ENCODE data around the gene HENMT1. TPM values are rescaled to one million over a fixed set of nuclear protein-coding genes. Genes with fewer than 3 reads are reported as not detected.

Gene HENMT1
- polyA plus RNA-seq (2012; rRNA removed), result 0.03 TPM in 2 replicates
- polyA plus RNA-seq (2012; cell fraction: cytosol; rRNA removed), result 0.07 and 0.09 TPM in 2 replicates
- polyA plus RNA-seq (2012; cell fraction: nucleus; rRNA removed), result not detected in 2 replicates

DNA sequence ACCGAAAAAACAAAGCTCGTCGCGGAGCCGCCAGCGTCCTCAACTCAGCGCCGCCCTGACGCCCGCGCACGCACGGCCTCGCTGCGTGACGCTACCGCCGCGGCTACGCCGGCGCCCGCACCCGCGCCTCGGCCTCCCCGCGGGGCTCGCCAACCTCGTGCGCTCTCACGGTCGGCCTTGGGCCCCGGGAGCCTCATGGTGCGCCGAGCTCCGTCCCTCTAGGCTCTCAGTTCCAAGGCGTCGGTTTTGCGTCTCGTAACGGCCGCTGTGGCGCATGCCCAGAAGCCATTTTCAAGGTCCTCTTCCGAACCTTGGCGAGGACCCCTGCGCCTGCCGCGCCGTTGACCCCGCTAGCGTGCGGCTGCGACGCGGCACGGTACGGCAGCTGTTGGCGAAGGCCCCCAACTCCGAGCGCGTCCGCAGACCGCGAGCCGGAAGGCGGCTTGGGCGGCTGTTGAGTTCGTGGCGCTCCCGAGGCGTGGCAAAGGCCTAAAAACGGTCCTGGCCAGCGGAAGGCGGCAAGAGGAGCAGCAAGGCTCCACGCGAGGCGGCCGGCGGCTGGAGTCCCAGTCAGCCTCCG lies at the start of gene HENMT1:
Gene HENMT1 (minus strand): TSS at position 64 of the 580 bp plus-strand sequence. CDS start 1,209 bp downstream, outside the sequence.
- ChIA-PET POLR2A (interaction anchor here (0.6 to 1.0 kb wide), 2 partner anchors 31 to 73 kb away, joined by 3 to 5 read pairs; partner anchors contain the start of gene PRPF38B), CTCF (interaction anchor here (0.6 to 2.3 kb wide), 2 partner anchors 18 to 33 kb away, joined by 4 to 13 read pairs; no protein-coding TSS in a partner anchor)

DNA sequence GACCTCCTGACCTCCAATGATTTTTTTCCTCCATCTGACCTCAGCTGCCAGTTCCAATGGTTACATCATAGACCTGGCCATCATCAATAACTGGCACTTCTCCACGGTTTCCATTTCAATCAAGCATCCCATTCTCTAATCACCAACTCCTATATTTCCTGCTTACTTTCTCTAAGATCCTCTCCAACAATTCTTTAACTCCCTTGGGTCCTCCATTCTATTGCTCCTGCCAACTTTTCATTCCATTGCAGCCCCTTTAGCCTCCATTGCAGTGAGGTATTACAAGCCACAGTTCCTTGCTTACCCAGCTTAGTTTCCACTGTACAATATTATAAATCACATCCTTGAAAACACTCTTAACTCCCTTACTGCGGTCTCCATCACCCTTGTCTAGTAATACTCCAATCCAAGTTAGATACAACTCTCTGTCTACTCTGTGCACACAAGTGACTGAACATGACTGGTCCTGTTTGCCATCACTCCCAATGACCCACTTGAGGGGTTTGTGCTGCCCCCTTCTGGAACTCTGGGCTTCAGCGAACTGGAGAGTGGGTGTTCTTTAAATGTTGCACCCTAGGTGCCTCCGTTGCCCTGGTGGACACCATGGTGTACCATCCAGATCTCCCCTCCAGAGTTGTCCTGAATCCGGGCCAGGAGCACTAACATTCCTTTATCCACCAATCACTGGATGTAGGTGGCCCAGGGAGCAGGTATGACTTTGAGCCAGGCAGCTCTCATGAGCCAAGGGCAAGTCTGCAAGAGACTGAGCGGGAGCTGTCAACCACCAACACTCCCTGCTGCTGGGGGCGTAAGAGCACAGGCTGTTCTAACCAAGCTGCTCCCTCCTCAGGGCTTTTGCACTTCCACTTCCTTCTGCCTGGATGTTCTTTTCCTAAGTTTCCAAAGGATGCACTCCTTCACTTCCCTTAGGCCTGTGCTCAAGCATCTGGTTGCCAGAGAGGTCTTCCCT lies 48.1 kb upstream of the HENMT1 start:
- no peak overlapping the region for H3K27ac ChIP-seq (ENCODE audit: low read depth in 2 of 2, low read length in 1 of 2)
- CTCF ChIA-PET, result interaction anchor here (1.4 to 1.5 kb wide), 3 partner anchors 9 to 22 kb away, joined by 3 to 6 read pairs (median 3); no protein-coding TSS in a partner anchor
- 64% methylated on average over 4 of the region's 7 CpGs for WGBS (ENCODE audit: low lambda C conversion rate)

More for the DNA sequence above, at the start of gene HENMT1:
- Histone ChIP-seq H3K79me2 (ENCODE audit: insufficient read depth) (no peaks in the 10 kb centered on the region), H4K20me1 (ENCODE audit: insufficient read depth) (no peaks in the 10 kb centered on the region), H3K36me3 (replicated peaks in 1 of 2; ENCODE audit: control insufficient read depth in 1 of 2, insufficient read depth in 2 of 2, low read length in 1 of 2) (no peaks in the 10 kb centered on the region), H3K9me3 (no peaks in the 10 kb centered on the region), H3K9me2 (no peaks in the 10 kb centered on the region), H3K9ac (no peak within 1 kb of the TSS), H3K4me2 (peak within 1 kb of the TSS; percentile 41; the same call in 1 of the 2 replicates), H3K4me3 (ENCODE audit: low read depth in 2 of 2, low read length in 1 of 2) (peak within 1 kb of the TSS in 1 of 2 experiments; percentile 45; a peak in 2 of 4 replicates), H3K4me1 (ENCODE audit: control insufficient read depth in 1 of 2, insufficient read depth in 2 of 2, low read depth in 1 of 2, low read length in 1 of 2) (no peaks in the 10 kb centered on the region; a peak in 1 of 4 replicates), H3F3A (replicated peaks; ENCODE audit: insufficient read depth) (no peaks in the 10 kb centered on the region), H2AFZ (ENCODE audit: low read depth) (peak within 1 kb of the TSS; percentile 76; the same call in 1 of the 2 replicates), H3K27me3 (ENCODE audit: insufficient read depth) (no peaks in the 10 kb centered on the region), H3K27ac (ENCODE audit: low read depth in 2 of 2, low read length in 1 of 2) (no peak within 1 kb of the TSS)
- 65% methylated on average over 14 of the region's 81 CpGs for WGBS (ENCODE audit: low lambda C conversion rate)
- TF ChIP-seq RCOR1 (IDR thresholded peaks at IDR 0.05; ENCODE audit: low read length) (no peak), NRF1 (IDR thresholded peaks at IDR 0.05; ENCODE audit: low read depth, low read length) (0 out of 2 replicates have a peak, but pooled peaks have one; percentile 10)
- TF ChIP-seq, protein P1, sequence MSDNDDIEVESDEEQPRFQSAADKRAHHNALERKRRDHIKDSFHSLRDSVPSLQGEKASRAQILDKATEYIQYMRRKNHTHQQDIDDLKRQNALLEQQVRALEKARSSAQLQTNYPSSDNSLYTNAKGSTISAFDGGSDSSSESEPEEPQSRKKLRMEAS (IDR thresholded peaks at IDR 0.05; ENCODE audit: low read depth), result peak; percentile 29; the same call in 1 of the 2 replicates
- DNase-seq, result peak; percentile 78

More for the DNA sequence above, 48.1 kb upstream of the HENMT1 start:
- POLR2A ChIA-PET, result no interaction called here
- no peaks in the 10 kb centered on the region for H3K9me3 ChIP-seq
- no peak for DNase-seq
- no peaks in the 10 kb centered on the region for H3K9me2 ChIP-seq
- H3F3A ChIP-seq (replicated peaks; ENCODE audit: insufficient read depth), result peaks cover 9% of the 10 kb centered on the region
- no peaks in the 10 kb centered on the region for H3K27me3 ChIP-seq (ENCODE audit: insufficient read depth)
- TF ChIP-seq, protein P2, sequence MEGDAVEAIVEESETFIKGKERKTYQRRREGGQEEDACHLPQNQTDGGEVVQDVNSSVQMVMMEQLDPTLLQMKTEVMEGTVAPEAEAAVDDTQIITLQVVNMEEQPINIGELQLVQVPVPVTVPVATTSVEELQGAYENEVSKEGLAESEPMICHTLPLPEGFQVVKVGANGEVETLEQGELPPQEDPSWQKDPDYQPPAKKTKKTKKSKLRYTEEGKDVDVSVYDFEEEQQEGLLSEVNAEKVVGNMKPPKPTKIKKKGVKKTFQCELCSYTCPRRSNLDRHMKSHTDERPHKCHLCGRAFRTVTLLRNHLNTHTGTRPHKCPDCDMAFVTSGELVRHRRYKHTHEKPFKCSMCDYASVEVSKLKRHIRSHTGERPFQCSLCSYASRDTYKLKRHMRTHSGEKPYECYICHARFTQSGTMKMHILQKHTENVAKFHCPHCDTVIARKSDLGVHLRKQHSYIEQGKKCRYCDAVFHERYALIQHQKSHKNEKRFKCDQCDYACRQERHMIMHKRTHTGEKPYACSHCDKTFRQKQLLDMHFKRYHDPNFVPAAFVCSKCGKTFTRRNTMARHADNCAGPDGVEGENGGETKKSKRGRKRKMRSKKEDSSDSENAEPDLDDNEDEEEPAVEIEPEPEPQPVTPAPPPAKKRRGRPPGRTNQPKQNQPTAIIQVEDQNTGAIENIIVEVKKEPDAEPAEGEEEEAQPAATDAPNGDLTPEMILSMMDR (IDR thresholded peaks at IDR 0.05), result peak; percentile 27; the same call in 1 of the 2 replicates
- TF ChIP-seq FOSL2 (IDR thresholded peaks at IDR 0.05; ENCODE audit: borderline replicate concordance, low read depth), result no peak
- H3K4me1 ChIP-seq (ENCODE audit: control insufficient read depth in 1 of 2, insufficient read depth in 2 of 2, low read depth in 1 of 2, low read length in 1 of 2), result 0 out of 4 replicates have a peak, but pooled peaks cover 0 to 9% of the 10 kb centered on the region in 2 experiments
- no peak overlapping the region for H3K4me3 ChIP-seq (ENCODE audit: low read depth in 2 of 2, low read length in 1 of 2)
- no peaks in the 10 kb centered on the region for H3K36me3 ChIP-seq (replicated peaks in 1 of 2; ENCODE audit: control insufficient read depth in 1 of 2, insufficient read depth in 2 of 2, low read length in 1 of 2)
- no peaks in the 10 kb centered on the region for H4K20me1 ChIP-seq (ENCODE audit: insufficient read depth)
- no peak overlapping the region for H2AFZ ChIP-seq (ENCODE audit: low read depth)
- no peak overlapping the region for H3K9ac ChIP-seq
- no peak overlapping the region for H3K4me2 ChIP-seq
- H3K79me2 ChIP-seq (ENCODE audit: insufficient read depth), result no peaks in the 10 kb centered on the region
